OCI-M2 (cell line): ENCODE measurements around the gene PSG7.
"Not testable (repeated sequence)": the region's sequence is repeated elsewhere in the genome, so short reads cannot be mapped to it uniquely, and the experiment has no call there.

Experiments used
- DNase-seq: peaks from one replicate; lab custom pipeline; 2025; ENCODE audit not compliant: unreplicated experiment; lab: John Stamatoyannopoulos, UW

PSG7 gene

GRCh38 chr19:42916931-42917330 is 20.1 kb downstream of the PSG7 start:
- DNase-seq = not testable (repeated sequence)

- DNase-seq = not testable (repeated sequence)
Measured at GRCh38 chr19:42913516-42913915, 23.5 kb downstream of the PSG7 start.

GRCh38 chr19:42912941-42913340 is 24.1 kb downstream of the PSG7 start:
- not testable (repeated sequence) for DNase-seq

- not testable (repeated sequence) for DNase-seq
Measured at GRCh38 chr19:42911731-42912130, 25.3 kb downstream of the PSG7 start.

- not testable (repeated sequence) for DNase-seq
Measured at GRCh38 chr19:42906162-42906561, 30.8 kb downstream of the PSG7 start.

- not testable (repeated sequence) for DNase-seq
Measured at GRCh38 chr19:42900561-42900960, 36.4 kb downstream of the PSG7 start.

- DNase-seq = not testable (repeated sequence)
Measured at GRCh38 chr19:42899674-42900073, 37.3 kb downstream of the PSG7 start.

- DNase-seq = not testable (repeated sequence)
Measured at GRCh38 chr19:42899110-42899509, 37.9 kb downstream of the PSG7 start.

GRCh38 chr19:42898656-42899055 is 38.4 kb downstream of the PSG7 start:
- not testable (repeated sequence) for DNase-seq

GRCh38 chr19:42897729-42898128 is 39.3 kb downstream of the PSG7 start:
- DNase-seq = not testable (repeated sequence)

GRCh38 chr19:42890446-42890845 is 46.6 kb downstream of the PSG7 start:
- DNase-seq = not testable (repeated sequence)

GRCh38 chr19:42887876-42888445 is 49.0 kb downstream of the PSG7 start:
- not testable (repeated sequence) for DNase-seq

GRCh38 chr19:42882730-42883129 is 54.3 kb downstream of the PSG7 start:
- DNase-seq = not testable (repeated sequence)

- DNase-seq = not testable (repeated sequence)
Measured at GRCh38 chr19:42882010-42882409, 55.0 kb downstream of the PSG7 start.

- not testable (repeated sequence) for DNase-seq
Measured at GRCh38 chr19:42881279-42881678, 55.7 kb downstream of the PSG7 start.

GRCh38 chr19:42880621-42881020 is 56.4 kb downstream of the PSG7 start:
- DNase-seq = not testable (repeated sequence)

GRCh38 chr19:42879613-42880012 is 57.4 kb downstream of the PSG7 start, which contains the start of gene PSG1:
TSS of gene PSG1 (minus strand) at chr19:42879713. CDS start at chr19:42879581, 132 bp downstream.
- DNase-seq = no peak

- not testable (repeated sequence) for DNase-seq
Measured at GRCh38 chr19:42876596-42876995, 60.4 kb downstream of the PSG7 start.

GRCh38 chr19:42875881-42876280 is 61.1 kb downstream of the PSG7 start:
- DNase-seq = not testable (repeated sequence)

- not testable (repeated sequence) for DNase-seq
Measured at GRCh38 chr19:42874901-42875813, 61.9 kb downstream of the PSG7 start.

- not testable (repeated sequence) for DNase-seq
Measured at GRCh38 chr19:42874136-42874535, 62.9 kb downstream of the PSG7 start.
